ENCODE results near the gene AHRR. TPM values are rescaled to one million over a fixed set of nuclear protein-coding genes. Genes with fewer than 3 reads are reported as not detected.

AHRR gene
- total RNA-seq, 1 donor from 2014 or later, result 0.81 TPM

- peak; percentile 18 for DNase-seq (ENCODE audit: low spot score)
Observed at GRCh38 chr5:423626-424261, 102.2 kb downstream of the AHRR start.

GRCh38 chr5:424301-425110 is 103.0 kb downstream of the AHRR start:
- ATAC-seq, result no peak
- peak; percentile 22 for DNase-seq (ENCODE audit: low spot score)

More at GRCh38 chr5:423626-424261, 102.2 kb downstream of the AHRR start:
- ATAC-seq, result no peak

- no peak for DNase-seq (ENCODE audit: low spot score)
- no peak for ATAC-seq
Observed at GRCh38 chr5:425714-426113, 104.2 kb downstream of the AHRR start.

GRCh38 chr5:426392-426976 is 105.0 kb downstream of the AHRR start:
- ATAC-seq (no peak), DNase-seq (ENCODE audit: low spot score) (no peak)

- DNase-seq (ENCODE audit: low spot score), result no peak
Observed at GRCh38 chr5:427415-428087, 106.0 kb downstream of the AHRR start.

GRCh38 chr5:428219-428618 is 106.7 kb downstream of the AHRR start:
- no peak for DNase-seq (ENCODE audit: low spot score)
- ATAC-seq, result no peak

More at GRCh38 chr5:427415-428087, 106.0 kb downstream of the AHRR start:
- no peak for ATAC-seq

- DNase-seq (ENCODE audit: low spot score), result no peak
- ATAC-seq, result no peak
Observed at GRCh38 chr5:428754-429452, 107.4 kb downstream of the AHRR start.

GRCh38 chr5:429453-430188 is 108.1 kb downstream of the AHRR start:
- DNase-seq (ENCODE audit: low spot score) (no peak), ATAC-seq (no peak)

- DNase-seq (ENCODE audit: low spot score), result no peak
Observed at GRCh38 chr5:430214-430925, 108.9 kb downstream of the AHRR start.

GRCh38 chr5:431001-431710 is 109.6 kb downstream of the AHRR start:
- ATAC-seq, result peak; percentile 70
- DNase-seq (ENCODE audit: low spot score), result no peak

More at GRCh38 chr5:430214-430925, 108.9 kb downstream of the AHRR start:
- ATAC-seq, result no peak

- DNase-seq (ENCODE audit: low spot score), result no peak
- ATAC-seq, result no peak
Observed at GRCh38 chr5:431711-432050, 110.2 kb downstream of the AHRR start.

GRCh38 chr5:432201-432927 is 110.8 kb downstream of the AHRR start:
- no peak for ATAC-seq
- no peak for DNase-seq (ENCODE audit: low spot score)

GRCh38 chr5:432928-433791 is 111.6 kb downstream of the AHRR start:
- DNase-seq (ENCODE audit: low spot score), result peak; percentile 33
- no peak for ATAC-seq

- DNase-seq (ENCODE audit: low spot score) (peak; percentile 37), ATAC-seq (no peak)
Observed at GRCh38 chr5:433836-434235, 112.3 kb downstream of the AHRR start.

GRCh38 chr5:434443-435146 is 113.1 kb downstream of the AHRR start:
- no peak for ATAC-seq
- peak; percentile 31 for DNase-seq (ENCODE audit: low spot score)

- DNase-seq (ENCODE audit: low spot score), result peak; percentile 39
- ATAC-seq, result no peak
Observed at GRCh38 chr5:435156-435790, 113.8 kb downstream of the AHRR start.

Data from left lobe of liver (tissue), 2 donors.